C4-2B (cell line): ENCODE results near the gene DNAL1.
"Not testable (repeated sequence)": the region's sequence is repeated elsewhere in the genome, so short reads cannot be mapped to it uniquely, and the experiment has no call there.

Experiments used
- H3K27ac ChIP-seq: fragments of 450-650 bp; 2 replicates; pipeline ENCODE4 v1.5.1; 2017
- ZFX ChIP-seq: fragments of 450-650 bp; IDR thresholded peaks from 2 replicates; pipeline ENCODE4 v1.6.1; 2017
- TF ChIP-seq, protein P1 (sequence below): fragments of 450-650 bp; conservative IDR thresholded peaks from 2 replicates; pipeline ENCODE4 v1.5.1; 2017; ENCODE audit warnings: mild to moderate bottlenecking

DNAL1 gene

DNA sequence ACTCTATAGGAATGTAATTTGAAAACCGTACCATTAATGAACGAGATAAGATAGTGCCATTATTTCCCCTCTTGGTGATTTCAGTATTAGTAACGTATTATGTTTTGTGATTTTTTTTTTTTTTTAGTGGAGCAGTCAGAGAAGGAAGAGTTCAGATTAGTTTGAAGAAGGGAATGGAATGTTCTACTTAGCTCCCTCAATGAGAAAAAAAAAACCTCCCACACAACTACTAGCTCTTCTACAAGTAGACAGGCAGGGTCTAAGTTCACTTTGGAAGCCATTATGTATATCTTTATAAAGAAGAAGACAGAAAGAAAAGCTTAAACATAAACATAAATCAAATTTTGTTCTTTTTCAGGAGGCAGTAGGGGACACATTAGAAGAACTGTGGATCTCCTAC, 42.1 kb downstream of the DNAL1 start:
- TF ChIP-seq ZFX = no peak
- TF ChIP-seq, protein P1, sequence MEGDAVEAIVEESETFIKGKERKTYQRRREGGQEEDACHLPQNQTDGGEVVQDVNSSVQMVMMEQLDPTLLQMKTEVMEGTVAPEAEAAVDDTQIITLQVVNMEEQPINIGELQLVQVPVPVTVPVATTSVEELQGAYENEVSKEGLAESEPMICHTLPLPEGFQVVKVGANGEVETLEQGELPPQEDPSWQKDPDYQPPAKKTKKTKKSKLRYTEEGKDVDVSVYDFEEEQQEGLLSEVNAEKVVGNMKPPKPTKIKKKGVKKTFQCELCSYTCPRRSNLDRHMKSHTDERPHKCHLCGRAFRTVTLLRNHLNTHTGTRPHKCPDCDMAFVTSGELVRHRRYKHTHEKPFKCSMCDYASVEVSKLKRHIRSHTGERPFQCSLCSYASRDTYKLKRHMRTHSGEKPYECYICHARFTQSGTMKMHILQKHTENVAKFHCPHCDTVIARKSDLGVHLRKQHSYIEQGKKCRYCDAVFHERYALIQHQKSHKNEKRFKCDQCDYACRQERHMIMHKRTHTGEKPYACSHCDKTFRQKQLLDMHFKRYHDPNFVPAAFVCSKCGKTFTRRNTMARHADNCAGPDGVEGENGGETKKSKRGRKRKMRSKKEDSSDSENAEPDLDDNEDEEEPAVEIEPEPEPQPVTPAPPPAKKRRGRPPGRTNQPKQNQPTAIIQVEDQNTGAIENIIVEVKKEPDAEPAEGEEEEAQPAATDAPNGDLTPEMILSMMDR = no peak
- no peak overlapping the region for H3K27ac ChIP-seq

DNA sequence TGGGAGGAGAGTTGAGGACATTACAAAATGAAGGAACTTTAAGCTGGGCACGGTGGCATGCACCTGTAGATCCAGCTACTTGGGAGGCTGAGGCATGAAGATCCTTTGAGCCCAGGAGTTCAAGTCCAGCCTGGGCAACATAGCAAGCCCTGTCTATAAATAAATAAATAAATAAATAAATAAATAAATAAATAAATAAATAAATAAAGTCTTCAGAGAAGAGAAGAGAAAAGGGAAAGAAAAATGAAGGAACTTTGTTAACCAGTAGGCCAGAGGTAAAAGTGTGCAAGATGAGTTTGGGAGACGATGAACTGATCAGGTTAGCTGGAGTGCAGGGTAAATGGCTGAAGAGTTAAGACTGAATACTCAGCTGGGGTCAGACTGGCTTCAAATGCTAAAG, 49.3 kb downstream of the DNAL1 start:
- TF ChIP-seq, protein P1 = no peak
- TF ChIP-seq ZFX = no peak
- no peak overlapping the region for H3K27ac ChIP-seq

- TF ChIP-seq ZFX = no peak
- TF ChIP-seq, protein P1 = no peak
- H3K27ac ChIP-seq = no peak overlapping the region
These were observed 50.3 kb downstream of the DNAL1 start for GRCh38 chr14:73695082-73695481.

DNA sequence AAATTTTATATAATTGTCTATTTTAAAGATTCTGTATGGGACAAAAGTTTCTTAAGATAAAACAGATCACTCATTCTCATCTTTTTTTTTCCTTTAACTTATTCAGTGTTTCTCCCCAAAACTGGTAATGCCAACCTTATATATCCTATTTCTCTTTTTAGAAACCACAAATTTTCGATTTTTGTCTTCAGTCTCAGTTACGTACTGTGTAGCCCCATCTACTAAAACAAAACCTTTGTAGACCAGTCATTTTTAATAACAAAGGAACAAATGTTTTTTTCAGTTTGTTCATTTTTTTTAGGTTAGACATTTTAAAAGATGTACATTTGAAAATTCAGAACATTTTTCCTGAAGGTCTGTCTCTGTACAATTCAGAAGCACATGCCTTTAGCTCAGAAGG, 51.2 kb downstream of the DNAL1 start:
- TF ChIP-seq ZFX = no peak
- TF ChIP-seq, protein P1 = no peak
- no peak overlapping the region for H3K27ac ChIP-seq

DNA sequence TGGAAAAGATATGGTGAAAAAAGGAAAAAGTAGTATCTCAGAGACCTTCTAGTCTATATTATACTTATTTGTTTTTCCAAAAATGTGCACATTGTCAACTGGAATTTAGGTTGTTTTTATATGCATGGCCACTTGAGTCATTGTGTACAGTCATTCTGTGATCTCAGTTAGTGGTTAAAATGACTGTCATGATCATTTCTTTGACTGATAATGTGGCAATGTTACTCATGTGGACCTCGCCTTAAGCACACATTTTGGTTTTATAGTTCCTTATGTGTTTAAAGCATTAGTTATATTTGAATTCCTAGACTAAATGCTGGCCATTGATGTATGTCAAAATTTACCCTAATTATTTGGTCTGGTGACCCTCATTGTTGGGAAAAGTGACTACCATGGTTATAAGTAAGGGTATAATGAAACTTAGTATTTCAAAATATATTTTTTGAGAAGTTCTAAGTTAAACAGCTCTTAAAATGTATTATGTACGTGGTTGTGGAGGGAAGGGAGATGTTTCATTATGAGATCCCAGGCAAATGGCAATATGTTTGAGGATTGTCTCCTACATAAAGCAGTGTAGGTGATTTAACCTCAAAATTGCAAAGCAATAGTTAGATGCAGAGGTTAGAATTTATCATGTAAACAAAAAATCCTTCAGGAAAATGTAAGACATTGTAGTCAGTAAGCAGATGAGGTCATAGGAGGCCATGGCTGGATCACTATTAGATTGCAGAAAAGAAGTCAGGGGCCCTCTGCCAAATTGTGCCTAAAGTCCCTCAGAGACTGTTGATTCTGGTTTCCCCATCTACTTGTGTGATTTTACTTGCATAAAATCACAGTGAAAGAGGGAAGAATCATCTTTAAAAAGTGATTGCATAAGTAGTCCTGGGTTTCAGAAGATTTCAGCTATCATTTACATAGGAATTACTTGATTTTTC, 51.9 kb downstream of the DNAL1 start:
- H3K27ac ChIP-seq = no peak overlapping the region
- no peak for TF ChIP-seq ZFX

DNA sequence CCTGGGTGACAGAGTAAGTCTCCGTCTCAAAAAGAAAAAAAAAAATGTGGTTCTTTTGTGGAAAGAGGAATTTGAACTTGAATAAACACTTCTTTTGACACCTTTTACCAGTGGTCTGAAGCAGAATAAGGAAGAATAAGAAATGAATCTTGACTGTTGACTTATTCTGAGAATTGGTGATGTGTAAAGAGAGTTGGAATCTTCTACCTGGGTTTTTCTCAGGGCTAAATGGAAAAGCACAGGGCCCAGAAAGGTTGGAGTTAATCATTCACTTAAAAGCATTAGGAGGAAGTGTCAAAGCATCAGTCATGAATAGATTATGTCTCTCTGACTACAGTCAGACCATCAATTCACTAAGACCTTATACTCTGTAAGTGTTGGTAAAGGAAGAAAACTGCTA, 55.5 kb downstream of the DNAL1 start:
- TF ChIP-seq, protein P1 = no peak
- no peak for TF ChIP-seq ZFX

GRCh38 chr14:73708076-73708475, 63.3 kb downstream of the DNAL1 start:
- H3K27ac ChIP-seq = not testable (repeated sequence)

More for the DNA sequence above, 55.5 kb downstream of the DNAL1 start:
- no peak overlapping the region for H3K27ac ChIP-seq

DNA sequence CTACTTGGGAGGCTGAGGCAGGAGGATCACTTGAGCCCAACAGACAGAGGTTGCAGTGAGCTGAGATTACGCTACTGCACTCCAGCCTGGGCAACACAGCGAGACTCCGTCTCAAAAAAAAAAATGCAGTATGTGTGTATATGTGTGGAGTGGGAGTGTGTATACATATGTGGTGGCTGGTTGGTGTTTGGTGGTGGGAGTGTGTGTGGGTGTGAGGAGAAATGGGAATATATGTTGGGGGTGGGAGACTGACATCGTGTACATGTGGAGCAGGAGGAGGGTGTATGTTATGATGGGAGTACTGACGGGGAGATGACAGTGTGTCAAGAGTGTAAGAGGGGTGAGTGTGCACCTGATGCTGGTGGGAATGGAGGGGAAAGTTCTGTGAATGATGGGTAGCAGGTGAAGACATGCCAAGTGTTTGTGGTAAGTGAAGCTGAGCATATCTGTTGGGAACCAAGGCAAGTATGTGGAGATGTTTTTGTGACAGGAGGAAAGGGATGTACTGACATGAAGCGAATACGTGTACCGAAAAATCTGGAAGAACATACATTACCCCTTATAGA, 65.2 kb downstream of the DNAL1 start:
- TF ChIP-seq, protein P1 = no peak
- TF ChIP-seq ZFX = no peak
- no peak overlapping the region for H3K27ac ChIP-seq
